HCT116 (cell line): Measurements from ENCODE around the gene SARNP.
"Not testable (repeated sequence)": the region's sequence is repeated elsewhere in the genome, so short reads cannot be mapped to it uniquely, and the experiment has no call there.

Source experiments
- CTCF ChIP-seq, 3 experiments: fragments of 200-600 bp in 1 of 3; sonication (generic) in 1 of 3; IDR thresholded peaks in 2 of 3; conservative IDR thresholded peaks in 1 of 3; 2 replicates each; pipeline ENCODE4 v1.5.1; 2012 to 2017; ENCODE audit warnings: low read depth in 2 of 3, low read length in 2 of 3, antibody characterized with exemption in 1 of 3, borderline replicate concordance in 1 of 3, control low read depth in 1 of 3, mild to moderate bottlenecking in 1 of 3, mixed read lengths in 1 of 3, mixed run types in 1 of 3, moderate library complexity in 1 of 3; ENCODE audit not compliant: insufficient read depth in 1 of 3
- EZH2 ChIP-seq: fragments of 200-600 bp; sonication (generic); IDR thresholded peaks from 2 replicates; pipeline ENCODE4 v1.6.1; 2017; ENCODE audit warnings: antibody characterized with exemption, mixed run types
- REST ChIP-seq: IDR thresholded peaks from 2 replicates; pipeline ENCODE4 v1.6.1; 2012; ENCODE audit warnings: low read depth

GRCh38 chr12:55758575-55758974 is 58.9 kb downstream of the SARNP start:
- not testable (repeated sequence) for TF ChIP-seq EZH2; CTCF (IDR thresholded peaks at IDR 0.05 in 2 of 3, conservative IDR thresholded peaks at IDR 0.05 in 1 of 3; ENCODE audit: borderline replicate concordance in 1 of 3, insufficient read depth in 1 of 3, low read depth in 2 of 3, low read length in 2 of 3); REST
